RKO (cell line): ENCODE data around the gene KRT80.

Experiments used
- DNase-seq: peaks from one replicate; pipeline ENCODE4 v3.0.0-alpha.2; 2016; ENCODE audit warnings: low spot score

Gene KRT80

GRCh38 chr12:52228931-52229330, 37.1 kb upstream of the KRT80 start:
- no peak for DNase-seq

- DNase-seq, result no peak
Observed at GRCh38 chr12:52228366-52228765, 36.6 kb upstream of the KRT80 start.

GRCh38 chr12:52227606-52228166, 35.9 kb upstream of the KRT80 start:
- no peak for DNase-seq

GRCh38 chr12:52226446-52226845, 34.6 kb upstream of the KRT80 start:
- DNase-seq, result no peak

- DNase-seq, result no peak
Observed at GRCh38 chr12:52225752-52226151, 33.9 kb upstream of the KRT80 start.

GRCh38 chr12:52224151-52224550, 32.3 kb upstream of the KRT80 start:
- no peak for DNase-seq

GRCh38 chr12:52223406-52224039, 31.7 kb upstream of the KRT80 start:
- DNase-seq, result peak; percentile 27

- no peak for DNase-seq
Observed at GRCh38 chr12:52222692-52223091, 30.9 kb upstream of the KRT80 start.

- peak; percentile 76 for DNase-seq
Observed at GRCh38 chr12:52221912-52222457, 30.2 kb upstream of the KRT80 start.

GRCh38 chr12:52221070-52221781, 29.4 kb upstream of the KRT80 start:
- no peak for DNase-seq

GRCh38 chr12:52220477-52220876, 28.7 kb upstream of the KRT80 start:
- no peak for DNase-seq

- no peak for DNase-seq
Observed at GRCh38 chr12:52218001-52218400, 26.2 kb upstream of the KRT80 start.

- no peak for DNase-seq
Observed at GRCh38 chr12:52217223-52217622, 25.4 kb upstream of the KRT80 start.

- no peak for DNase-seq
Observed at GRCh38 chr12:52216807-52217206, 25.0 kb upstream of the KRT80 start.

- DNase-seq, result no peak
Observed at GRCh38 chr12:52216100-52216499, 24.3 kb upstream of the KRT80 start.

- peak; percentile 46 for DNase-seq
Observed at GRCh38 chr12:52215587-52216031, 23.8 kb upstream of the KRT80 start.

GRCh38 chr12:52214421-52214802, 22.6 kb upstream of the KRT80 start:
- no peak for DNase-seq

- DNase-seq, result peak; percentile 64
Observed at GRCh38 chr12:52213564-52214420, 22.0 kb upstream of the KRT80 start.

- DNase-seq, result no peak
Observed at GRCh38 chr12:52212701-52213563, 21.1 kb upstream of the KRT80 start.

- no peak for DNase-seq
Observed at GRCh38 chr12:52211716-52212585, 20.1 kb upstream of the KRT80 start.
